Upper lobe of left lung (tissue), 4 donors: ENCODE results near the gene CCDC39.

ENCODE experiments used
- EP300 ChIP-seq, 4 donors: sonication (generic); formaldehyde crosslinking; IDR thresholded peaks; one replicate each; pipeline ENCODE4 v1.5.1; 2017; ENCODE audit warnings: antibody characterized with exemption in 4 of 4, control low read depth in 2 of 4
- POLR2A ChIP-seq, 4 donors: fragments of 450-650 bp; IDR thresholded peaks; one replicate each; pipeline ENCODE4 v1.5.1; 2016 to 2017; ENCODE audit warnings: antibody characterized with exemption in 4 of 4, mild to moderate bottlenecking in 2 of 4
- POLR2AphosphoS5 ChIP-seq, 2 donors: sonication (generic); formaldehyde crosslinking; IDR thresholded peaks; one replicate each; pipeline ENCODE4 v1.5.1; 2017; ENCODE audit warnings: antibody characterized with exemption in 2 of 2
- TF ChIP-seq, protein P1 (sequence below), 6 experiments: fragments of 450-650 bp in 4 of 6; fragments of 200-600 bp in 2 of 6; sonication (generic) in 2 of 6; IDR thresholded peaks; one replicate each; pipeline ENCODE4 v1.5.1; 2016 to 2019; ENCODE audit warnings: antibody characterized with exemption in 6 of 6

DNA sequence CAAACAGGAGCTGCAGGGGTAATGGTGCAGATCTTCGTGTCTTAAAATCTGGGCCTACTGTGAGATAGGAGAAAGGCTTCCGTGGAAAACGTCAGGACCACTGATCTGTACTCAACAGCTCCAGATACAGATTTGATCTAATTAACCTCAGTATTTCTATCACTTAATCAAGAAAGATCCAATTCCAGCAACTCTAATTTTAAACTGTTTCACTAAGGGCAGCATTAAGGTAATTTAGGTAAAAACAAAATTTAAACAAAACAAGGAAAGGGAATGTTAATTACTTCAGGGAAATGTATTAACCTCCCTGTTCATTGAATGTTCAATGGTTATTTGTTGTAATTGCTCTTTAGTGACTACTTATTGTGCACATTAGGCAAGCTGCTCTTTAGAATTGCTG is 103.7 kb downstream of the CCDC39 start:
- TF ChIP-seq EP300 (IDR thresholded peaks at IDR 0.05): no peak
- TF ChIP-seq, protein P1, sequence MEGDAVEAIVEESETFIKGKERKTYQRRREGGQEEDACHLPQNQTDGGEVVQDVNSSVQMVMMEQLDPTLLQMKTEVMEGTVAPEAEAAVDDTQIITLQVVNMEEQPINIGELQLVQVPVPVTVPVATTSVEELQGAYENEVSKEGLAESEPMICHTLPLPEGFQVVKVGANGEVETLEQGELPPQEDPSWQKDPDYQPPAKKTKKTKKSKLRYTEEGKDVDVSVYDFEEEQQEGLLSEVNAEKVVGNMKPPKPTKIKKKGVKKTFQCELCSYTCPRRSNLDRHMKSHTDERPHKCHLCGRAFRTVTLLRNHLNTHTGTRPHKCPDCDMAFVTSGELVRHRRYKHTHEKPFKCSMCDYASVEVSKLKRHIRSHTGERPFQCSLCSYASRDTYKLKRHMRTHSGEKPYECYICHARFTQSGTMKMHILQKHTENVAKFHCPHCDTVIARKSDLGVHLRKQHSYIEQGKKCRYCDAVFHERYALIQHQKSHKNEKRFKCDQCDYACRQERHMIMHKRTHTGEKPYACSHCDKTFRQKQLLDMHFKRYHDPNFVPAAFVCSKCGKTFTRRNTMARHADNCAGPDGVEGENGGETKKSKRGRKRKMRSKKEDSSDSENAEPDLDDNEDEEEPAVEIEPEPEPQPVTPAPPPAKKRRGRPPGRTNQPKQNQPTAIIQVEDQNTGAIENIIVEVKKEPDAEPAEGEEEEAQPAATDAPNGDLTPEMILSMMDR (IDR thresholded peaks at IDR 0.05): no peak
- no peak for TF ChIP-seq POLR2A (IDR thresholded peaks at IDR 0.05)
- no peak for TF ChIP-seq POLR2AphosphoS5 (IDR thresholded peaks at IDR 0.05)
